Measurements from ENCODE around the gene NFASC. TPM values are rescaled to one million over a fixed set of nuclear protein-coding genes. Genes with fewer than 3 reads are reported as not detected.

Gene NFASC
- total and polyA plus RNA-seq, 8 donors: 3.3 to 12.7 (median 6.7) TPM

DNA sequence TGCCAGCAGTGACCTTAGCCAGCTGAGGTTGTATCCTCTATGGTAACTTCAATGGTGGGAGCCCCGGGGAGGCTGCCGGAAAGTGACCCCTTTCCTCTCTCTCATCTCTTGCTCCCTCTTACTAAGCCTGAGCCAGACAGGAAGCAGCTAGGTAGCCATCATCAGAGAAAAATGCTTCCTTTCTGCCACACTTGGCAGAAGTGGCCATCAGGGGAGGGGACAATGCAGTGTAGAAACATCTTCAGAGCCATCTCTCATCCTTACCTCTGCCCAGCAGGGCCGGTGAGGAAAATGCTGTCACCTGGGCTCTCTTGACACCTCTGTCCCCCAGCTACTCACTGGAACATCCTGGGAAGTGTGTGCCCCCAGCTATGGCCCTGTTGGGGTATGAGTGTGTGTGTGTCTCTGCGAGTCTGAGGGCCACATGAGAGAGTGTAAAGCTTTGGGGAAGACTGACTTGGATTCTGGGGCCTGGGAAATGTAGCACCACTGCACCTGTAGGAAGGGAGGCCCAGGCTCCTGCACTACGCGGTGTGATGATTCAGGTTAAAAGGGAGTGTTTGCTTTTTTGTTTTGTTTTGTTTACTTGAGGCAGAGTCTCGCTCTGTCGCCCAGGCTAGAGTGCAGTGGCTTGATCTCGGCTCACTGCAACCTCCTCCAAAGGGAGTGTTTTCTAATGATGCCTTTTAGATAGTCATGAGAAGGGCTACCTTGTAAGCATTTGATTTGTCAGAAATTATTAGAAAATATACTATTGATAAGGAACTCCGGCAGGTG is 123.6 kb downstream of the NFASC start:
- DNase-seq (no peak), ATAC-seq (no peak), FAIRE-seq (no peak)
- Histone ChIP-seq H3K4me1 (no peaks in the 10 kb centered on the region), H3K36me3 (no peaks in the 10 kb centered on the region), H3K9me3 (no peaks in the 10 kb centered on the region), H3K27me3 (no peaks in the 10 kb centered on the region), H3K27ac (no peak overlapping the region), H3K4me3 (no peak overlapping the region)
- 84 to 89% methylated on average over 10 of the region's 10 CpGs for WGBS, 2 donors
- TF ChIP-seq, protein P1, sequence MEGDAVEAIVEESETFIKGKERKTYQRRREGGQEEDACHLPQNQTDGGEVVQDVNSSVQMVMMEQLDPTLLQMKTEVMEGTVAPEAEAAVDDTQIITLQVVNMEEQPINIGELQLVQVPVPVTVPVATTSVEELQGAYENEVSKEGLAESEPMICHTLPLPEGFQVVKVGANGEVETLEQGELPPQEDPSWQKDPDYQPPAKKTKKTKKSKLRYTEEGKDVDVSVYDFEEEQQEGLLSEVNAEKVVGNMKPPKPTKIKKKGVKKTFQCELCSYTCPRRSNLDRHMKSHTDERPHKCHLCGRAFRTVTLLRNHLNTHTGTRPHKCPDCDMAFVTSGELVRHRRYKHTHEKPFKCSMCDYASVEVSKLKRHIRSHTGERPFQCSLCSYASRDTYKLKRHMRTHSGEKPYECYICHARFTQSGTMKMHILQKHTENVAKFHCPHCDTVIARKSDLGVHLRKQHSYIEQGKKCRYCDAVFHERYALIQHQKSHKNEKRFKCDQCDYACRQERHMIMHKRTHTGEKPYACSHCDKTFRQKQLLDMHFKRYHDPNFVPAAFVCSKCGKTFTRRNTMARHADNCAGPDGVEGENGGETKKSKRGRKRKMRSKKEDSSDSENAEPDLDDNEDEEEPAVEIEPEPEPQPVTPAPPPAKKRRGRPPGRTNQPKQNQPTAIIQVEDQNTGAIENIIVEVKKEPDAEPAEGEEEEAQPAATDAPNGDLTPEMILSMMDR (IDR thresholded peaks at IDR 0.05): no peak
- intact Hi-C loops (cut with DNase I): loop anchor here in 2 of 3 donors (5.0 kb wide), 3 partner anchors 63 to 268 kb away; no protein-coding TSS in a partner anchor

DNA sequence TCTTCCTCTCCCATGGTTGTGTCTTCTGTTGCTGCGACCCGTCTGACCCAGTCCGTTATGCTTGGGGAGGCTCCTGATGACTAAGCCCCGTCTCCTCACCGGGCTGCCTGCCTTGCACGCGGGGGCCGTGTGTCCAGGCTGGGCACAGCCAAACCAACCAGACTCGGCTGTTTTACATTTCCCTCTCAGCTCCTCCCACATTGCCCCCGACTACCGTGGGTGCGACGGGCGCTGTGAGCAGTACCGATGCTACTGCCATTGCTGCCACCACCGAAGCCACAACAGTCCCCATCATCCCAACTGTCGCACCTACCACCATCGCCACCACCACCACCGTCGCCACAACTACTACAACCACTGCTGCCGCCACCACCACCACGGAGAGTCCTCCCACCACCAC is 126.3 kb downstream of the NFASC start:
- TF ChIP-seq, protein P1 (IDR thresholded peaks at IDR 0.05): no peak
- no peaks in the 10 kb centered on the region for H3K4me1 ChIP-seq
- H3K27me3 ChIP-seq: no peaks in the 10 kb centered on the region
- no peaks in the 10 kb centered on the region for H3K9me3 ChIP-seq
- H3K36me3 ChIP-seq: no peaks in the 10 kb centered on the region
- intact Hi-C loops (cut with DNase I): no loop called here
- WGBS, 2 donors: 91 to 94% methylated on average over 21 to 22 of the region's 22 CpGs
- no peak overlapping the region for H3K27ac ChIP-seq
- FAIRE-seq: no peak
- no peak overlapping the region for H3K4me3 ChIP-seq
- ATAC-seq: peak in 1 of 4 donors; percentile 16
- no peak for DNase-seq

DNA sequence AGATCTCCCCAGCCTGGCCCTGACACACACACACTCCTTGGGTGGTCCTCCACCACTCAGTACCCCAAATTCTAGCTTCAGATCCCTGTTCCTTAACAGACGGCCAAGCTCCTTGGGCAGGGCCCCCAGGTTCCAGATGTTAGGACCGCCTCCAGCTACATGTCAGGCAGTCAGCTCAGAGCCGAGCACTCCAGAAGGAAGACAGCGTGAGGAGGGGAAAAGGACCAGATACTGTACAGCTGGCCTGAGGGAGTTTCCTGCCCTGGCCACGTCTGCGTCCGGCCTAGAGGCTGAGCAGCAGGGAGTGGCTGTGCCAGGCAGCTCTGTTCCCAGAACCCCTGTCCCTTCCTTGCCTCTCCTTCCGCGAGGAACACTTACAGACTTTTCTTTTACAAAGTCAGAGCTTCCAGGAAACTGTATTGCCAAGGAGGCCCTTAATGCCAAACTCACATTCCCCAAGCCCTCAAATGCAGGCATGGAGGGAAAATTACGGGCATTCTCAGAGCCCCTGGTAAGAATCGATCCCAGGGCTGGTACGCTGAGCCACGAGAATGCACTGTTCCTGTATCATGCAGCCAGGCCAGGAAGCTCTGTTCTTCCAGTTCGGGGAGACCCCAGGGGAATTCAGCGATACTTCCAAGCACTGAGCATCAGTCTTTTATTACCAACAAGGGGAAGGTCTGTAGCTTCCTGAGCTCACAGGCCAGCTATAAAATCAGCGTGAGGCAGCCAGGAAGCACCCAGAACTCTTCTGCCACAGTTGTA is 127.1 kb downstream of the NFASC start:
- no peak overlapping the region for H3K27ac ChIP-seq
- no peaks in the 10 kb centered on the region for H3K9me3 ChIP-seq
- intact Hi-C loops (cut with DNase I): no loop called here
- no peaks in the 10 kb centered on the region for H3K27me3 ChIP-seq
- 76 to 80% methylated on average over 16 of the region's 16 CpGs for WGBS, 2 donors
- DNase-seq (no peak), ATAC-seq (peak in 1 of 4 donors; percentile 38), FAIRE-seq (no peak)
- no peaks in the 10 kb centered on the region for H3K4me1 ChIP-seq
- no peak overlapping the region for H3K4me3 ChIP-seq
- no peaks in the 10 kb centered on the region for H3K36me3 ChIP-seq
- TF ChIP-seq, protein P1 (IDR thresholded peaks at IDR 0.05): no peak

DNA sequence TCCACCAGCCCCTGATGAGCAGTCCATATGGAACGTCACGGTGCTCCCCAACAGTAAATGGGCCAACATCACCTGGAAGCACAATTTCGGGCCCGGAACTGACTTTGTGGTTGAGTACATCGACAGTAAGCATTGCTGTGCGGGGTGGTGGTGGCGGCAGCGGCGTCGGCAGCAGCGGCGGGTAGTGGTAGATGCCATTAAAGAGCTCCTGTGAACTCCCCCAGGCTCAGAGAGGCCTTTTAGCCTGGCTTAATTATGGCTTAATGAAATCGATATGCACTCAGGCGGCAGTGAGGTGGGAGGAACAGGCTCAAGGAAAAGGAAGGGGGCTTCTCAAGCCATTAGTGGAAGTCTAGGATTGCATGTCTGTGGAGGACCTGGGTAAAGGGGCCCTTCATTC is 130.5 kb downstream of the NFASC start:
- H3K27me3 ChIP-seq: no peaks in the 10 kb centered on the region
- no peak overlapping the region for H3K4me3 ChIP-seq
- H3K27ac ChIP-seq: no peak overlapping the region
- 91 to 94% methylated on average over 14 of the region's 14 CpGs for WGBS, 2 donors
- TF ChIP-seq, protein P1 (IDR thresholded peaks at IDR 0.05): no peak
- FAIRE-seq (no peak), ATAC-seq (no peak), DNase-seq (no peak)
- intact Hi-C loops (cut with DNase I): no loop called here
- H3K36me3 ChIP-seq: no peaks in the 10 kb centered on the region
- no peaks in the 10 kb centered on the region for H3K4me1 ChIP-seq
- H3K9me3 ChIP-seq: no peaks in the 10 kb centered on the region

Measured in pancreas (tissue), 10 donors.